SK-N-SH treated with all-trans-retinoic acid at 6 μM for 48 hours (cell line): ENCODE data around the gene ACOXL.

Source experiments
- ATAC-seq: fragments of 200-7000 bp; cut with Tn5 transposase; 3 replicates; pipeline ENCODE4 v1.9.1; 2020; ENCODE audit warnings: mild to moderate bottlenecking, moderate library complexity
- BACH2 ChIP-seq: fragments of 250-450 bp; sonication (Bioruptor Pico); IDR thresholded peaks from 2 replicates; pipeline ENCODE4 v1.9.0; 2021; ENCODE audit warnings: mild to moderate bottlenecking, borderline replicate concordance
- CSDC2 ChIP-seq: fragments of 250-450 bp; sonication (Bioruptor Pico); IDR thresholded peaks from 2 replicates; pipeline ENCODE4 v1.5.0; 2020; ENCODE audit warnings: mild to moderate bottlenecking, moderate library complexity
- CSRNP3 ChIP-seq: fragments of 250-450 bp; sonication (Bioruptor Pico); IDR thresholded peaks from 2 replicates; pipeline ENCODE4 v1.5.1; 2021; ENCODE audit warnings: mild to moderate bottlenecking, moderate library complexity
- ESRRG ChIP-seq: fragments of 250-450 bp; sonication (Bioruptor Pico); IDR thresholded peaks from 2 replicates; pipeline ENCODE4 v1.6.1; 2021; ENCODE audit warnings: mild to moderate bottlenecking
- OSR1 ChIP-seq: fragments of 250-450 bp; sonication (Bioruptor Pico); IDR thresholded peaks from 2 replicates; pipeline ENCODE4 v1.8.0; 2022; ENCODE audit warnings: moderate library complexity, mild to moderate bottlenecking, inconsistent platforms
- PATZ1 ChIP-seq: fragments of 250-450 bp; sonication (Bioruptor Pico); IDR thresholded peaks from 2 replicates; pipeline ENCODE4 v1.8.0; 2020; ENCODE audit warnings: mild to moderate bottlenecking, moderate library complexity, borderline replicate concordance
- POU6F1 ChIP-seq: fragments of 250-450 bp; sonication (Bioruptor Pico); IDR thresholded peaks from 2 replicates; pipeline ENCODE4 v1.8.0; 2021; ENCODE audit warnings: low read depth, mild to moderate bottlenecking, moderate library complexity, borderline replicate concordance
- PPARA ChIP-seq: fragments of 250-450 bp; sonication (Bioruptor Pico); IDR thresholded peaks from 2 replicates; pipeline ENCODE4 v1.5.0; 2020; ENCODE audit warnings: mild to moderate bottlenecking, borderline replicate concordance
- RARB ChIP-seq: fragments of 250-450 bp; sonication (Bioruptor Pico); IDR thresholded peaks from 2 replicates; pipeline ENCODE4 v1.8.0; 2021; ENCODE audit warnings: mild to moderate bottlenecking, moderate library complexity
- SNAI2 ChIP-seq: fragments of 250-450 bp; sonication (Bioruptor Pico); IDR thresholded peaks from 2 replicates; pipeline ENCODE4 v1.5.0; 2020; ENCODE audit warnings: mild to moderate bottlenecking, moderate library complexity
- TCF4 ChIP-seq: fragments of 250-450 bp; sonication (Bioruptor Pico); IDR thresholded peaks from 2 replicates; pipeline ENCODE4 v1.8.0; 2021; ENCODE audit warnings: mild to moderate bottlenecking, moderate library complexity, borderline replicate concordance
- TOX ChIP-seq: fragments of 250-450 bp; sonication (Bioruptor Pico); IDR thresholded peaks from 2 replicates; pipeline ENCODE4 v1.8.0; 2021; ENCODE audit warnings: mild to moderate bottlenecking, moderate library complexity, borderline replicate concordance
- TSHZ2 ChIP-seq: fragments of 250-450 bp; sonication (Bioruptor Pico); IDR thresholded peaks from 2 replicates; pipeline ENCODE4 v1.5.0; 2020; ENCODE audit warnings: mild to moderate bottlenecking, moderate library complexity
- ZC3H10 ChIP-seq: fragments of 250-450 bp; sonication (Bioruptor Pico); IDR thresholded peaks from 2 replicates; pipeline ENCODE4 v1.5.1; 2021; ENCODE audit warnings: mild to moderate bottlenecking, moderate library complexity
- ZFP3 ChIP-seq: fragments of 250-450 bp; sonication (Bioruptor Pico); IDR thresholded peaks from 2 replicates; pipeline ENCODE4 v1.5.0; 2020; ENCODE audit warnings: mild to moderate bottlenecking, moderate library complexity
- ZFP30 ChIP-seq: fragments of 450-650 bp; formaldehyde crosslinking; IDR thresholded peaks from 2 replicates; pipeline ENCODE4 v1.5.0; 2022; ENCODE audit warnings: mild to moderate bottlenecking, moderate library complexity
- ZNF565 ChIP-seq: fragments of 450-650 bp; formaldehyde crosslinking; conservative IDR thresholded peaks from 2 replicates; pipeline ENCODE4 v1.5.0; 2020; ENCODE audit warnings: low read depth, mild to moderate bottlenecking, moderate library complexity
- ZNF70 ChIP-seq: fragments of 450-650 bp; formaldehyde crosslinking; IDR thresholded peaks from 2 replicates; pipeline ENCODE4 v1.5.0; 2020; ENCODE audit warnings: mild to moderate bottlenecking, moderate library complexity
- ZNF8 ChIP-seq: fragments of 450-650 bp; formaldehyde crosslinking; IDR thresholded peaks from 2 replicates; pipeline ENCODE4 v1.5.0; 2020; ENCODE audit warnings: mild to moderate bottlenecking, moderate library complexity
- TF ChIP-seq, protein P1 (sequence below): fragments of 250-450 bp; sonication (Bioruptor Pico); IDR thresholded peaks from 2 replicates; pipeline ENCODE4 v1.5.1; 2020; ENCODE audit warnings: low read depth, mild to moderate bottlenecking, moderate library complexity

ACOXL gene

GRCh38 chr2:111017909-111018308, 285.5 kb downstream of the ACOXL start:
- no peak for ATAC-seq
- TF ChIP-seq SNAI2 (CRISPR knock-in tag) (no peak), ZFP30 (CRISPR knock-in tag) (no peak), ZNF8 (CRISPR knock-in tag) (no peak), ZC3H10 (no peak), OSR1 (CRISPR knock-in tag) (no peak), CSDC2 (CRISPR knock-in tag) (no peak), PATZ1 (no peak), ZNF70 (CRISPR knock-in tag) (no peak), POU6F1 (no peak), ZFP3 (CRISPR knock-in tag) (no peak), RARB (no peak), TCF4 (CRISPR knock-in tag) (no peak), CSRNP3 (no peak), PPARA (CRISPR knock-in tag) (no peak), BACH2 (CRISPR knock-in tag) (no peak), TSHZ2 (no peak), ESRRG (CRISPR knock-in tag) (no peak), TOX (CRISPR knock-in tag) (no peak), ZNF565 (CRISPR knock-in tag) (no peak)
- TF ChIP-seq, protein P1, sequence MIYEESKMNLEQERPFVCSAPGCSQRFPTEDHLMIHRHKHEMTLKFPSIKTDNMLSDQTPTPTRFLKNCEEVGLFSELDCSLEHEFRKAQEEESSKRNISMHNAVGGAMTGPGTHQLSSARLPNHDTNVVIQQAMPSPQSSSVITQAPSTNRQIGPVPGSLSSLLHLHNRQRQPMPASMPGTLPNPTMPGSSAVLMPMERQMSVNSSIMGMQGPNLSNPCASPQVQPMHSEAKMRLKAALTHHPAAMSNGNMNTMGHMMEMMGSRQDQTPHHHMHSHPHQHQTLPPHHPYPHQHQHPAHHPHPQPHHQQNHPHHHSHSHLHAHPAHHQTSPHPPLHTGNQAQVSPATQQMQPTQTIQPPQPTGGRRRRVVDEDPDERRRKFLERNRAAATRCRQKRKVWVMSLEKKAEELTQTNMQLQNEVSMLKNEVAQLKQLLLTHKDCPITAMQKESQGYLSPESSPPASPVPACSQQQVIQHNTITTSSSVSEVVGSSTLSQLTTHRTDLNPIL (CRISPR knock-in tag) = no peak

- TF ChIP-seq ZNF8 (CRISPR knock-in tag) = no peak
- no peak for TF ChIP-seq PPARA (CRISPR knock-in tag)
- TF ChIP-seq TOX (CRISPR knock-in tag) = no peak
- no peak for TF ChIP-seq ZFP30 (CRISPR knock-in tag)
- ATAC-seq = no peak
Observed at GRCh38 chr2:111019381-111019780, 287.0 kb downstream of the ACOXL start.

DNA sequence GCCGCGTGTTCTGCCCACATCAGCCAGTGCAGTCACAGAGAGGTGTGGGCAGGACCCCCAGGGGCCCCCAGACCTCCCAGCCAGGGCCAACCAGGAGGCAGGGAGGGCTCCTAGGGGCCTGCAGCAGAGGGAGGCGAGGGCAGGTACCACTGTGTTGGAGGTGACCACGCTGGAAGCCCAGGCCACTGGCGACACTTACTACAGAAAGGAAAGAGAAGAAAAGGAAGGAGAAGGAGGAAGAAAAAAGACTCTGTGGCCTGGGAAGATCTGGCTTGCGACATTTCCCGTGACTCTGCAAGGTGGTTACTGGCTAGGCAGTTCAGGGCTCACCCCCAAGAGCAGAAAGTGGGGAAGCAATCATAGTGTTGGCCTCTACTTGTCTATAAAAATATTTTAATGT, 290.3 kb downstream of the ACOXL start:
- TF ChIP-seq, protein P1 (CRISPR knock-in tag) = no peak
- TF ChIP-seq RARB (no peak), ZFP3 (CRISPR knock-in tag) (no peak), BACH2 (CRISPR knock-in tag) (no peak), ZNF70 (CRISPR knock-in tag) (no peak), ZNF565 (CRISPR knock-in tag) (no peak), PPARA (CRISPR knock-in tag) (no peak), TSHZ2 (no peak), PATZ1 (no peak), ZNF8 (CRISPR knock-in tag) (no peak), TOX (CRISPR knock-in tag) (no peak), ZFP30 (CRISPR knock-in tag) (no peak), SNAI2 (CRISPR knock-in tag) (no peak)
- ATAC-seq = no peak
